H1 (cell line): ENCODE data around the gene LRRC19. TPM values are rescaled to one million over a fixed set of nuclear protein-coding genes. Genes with fewer than 3 reads are reported as not detected.

Experiments used
- CTCF ChIA-PET: fragments of 300-600 bp; sonication (Branson Sonifier 250); formaldehyde crosslinking; loops from one replicate; lab custom pipeline; 2021; ENCODE audit not compliant: partially characterized antibody; lab: Charles Lee
- POLR2A ChIA-PET: fragments of 300-600 bp; sonication (Branson Sonifier 250); formaldehyde crosslinking; loops from one replicate; lab custom pipeline; 2021; ENCODE audit warnings: inconsistent platforms; ENCODE audit not compliant: partially characterized antibody; lab: Charles Lee
- DNase-seq, 2 experiments: peaks; one replicate each; pipeline versions ENCODE4 v3.0.0 to v3.0.0-alpha.2; 2010 to 2022; ENCODE audit warnings: low spot score in 2 of 2, low read depth in 1 of 2, mixed read lengths in 1 of 2
- FAIRE-seq: peaks from 2 replicates; lab custom pipeline; 2011; peaks lifted over from hg19 to GRCh38; lab: Jason Lieb, UNC
- H2AFZ ChIP-seq: 2 replicates; pipeline ENCODE4 v1.8.1; 2012; ENCODE audit warnings: low read length, inconsistent platforms
- H2AK5ac ChIP-seq: 2 replicates; pipeline ENCODE4 v1.6.1; 2013; ENCODE audit warnings: low read depth, low read length
- H2BK120ac ChIP-seq: replicated peaks from 2 replicates; pipeline ENCODE3; 2013; ENCODE audit warnings: low read depth, low read length, inconsistent platforms
- H2BK12ac ChIP-seq: 2 replicates; pipeline ENCODE4 v1.6.1; 2013; ENCODE audit warnings: low read depth, low read length
- H2BK15ac ChIP-seq: 2 replicates; pipeline ENCODE4 v1.6.1; 2013; ENCODE audit warnings: low read length
- H2BK20ac ChIP-seq: 2 replicates; pipeline ENCODE4 v1.6.1; 2013; ENCODE audit warnings: low read length
- H2BK5ac ChIP-seq: 2 replicates; pipeline ENCODE4 v1.6.1; 2013; ENCODE audit warnings: low read depth, low read length
- H3K14ac ChIP-seq: 2 replicates; pipeline ENCODE4 v1.6.1; 2013; ENCODE audit warnings: inconsistent platforms; ENCODE audit not compliant: insufficient read length
- H3K18ac ChIP-seq: 2 replicates; pipeline ENCODE4 v1.6.1; 2013; ENCODE audit warnings: low read length; ENCODE audit errors: extremely low read depth
- H3K23ac ChIP-seq: 2 replicates; pipeline ENCODE4 v1.6.1; 2013; ENCODE audit warnings: inconsistent platforms; ENCODE audit not compliant: insufficient read length
- H3K23me2 ChIP-seq: 2 replicates; pipeline ENCODE4 v1.6.1; 2013; ENCODE audit warnings: low read depth, low read length
- H3K27ac ChIP-seq: 2 replicates; pipeline ENCODE4 v1.6.1; 2011; ENCODE audit warnings: low read depth, low read length, inconsistent platforms
- H3K27me3 ChIP-seq, 4 experiments: replicated peaks in 1 of 4; 1 replicate in 1 of 4; 2 replicates in 3 of 4; pipeline versions ENCODE4 v1.6.1 to v1.8.1; 2011 to 2013; ENCODE audit warnings: low read length in 3 of 4, mild to moderate bottlenecking in 3 of 4, inconsistent platforms in 2 of 4, mixed read lengths in 2 of 4, moderate library complexity in 1 of 4; ENCODE audit not compliant: control insufficient read depth in 3 of 4, insufficient read depth in 3 of 4; ENCODE audit errors: extremely low read depth in 1 of 4
- H3K36me3 ChIP-seq, 4 experiments: 2 replicates each; pipeline versions ENCODE4 v1.6.1 to v1.8.1; 2011 to 2013; ENCODE audit warnings: mild to moderate bottlenecking in 4 of 4, low read length in 3 of 4, moderate library complexity in 2 of 4, control low read depth in 1 of 4, inconsistent platforms in 1 of 4; ENCODE audit not compliant: insufficient read depth in 4 of 4, control insufficient read depth in 2 of 4
- H3K4ac ChIP-seq: replicated peaks from 2 replicates; pipeline ENCODE3; 2013; ENCODE audit warnings: low read length, low read depth, mixed read lengths, inconsistent platforms; ENCODE audit not compliant: insufficient read length
- H3K4me1 ChIP-seq, 4 experiments: replicated peaks in 1 of 4; 1 replicate in 1 of 4; 2 replicates in 3 of 4; pipeline versions ENCODE4 v1.6.1 to v1.8.1; 2011 to 2013; ENCODE audit warnings: low read length in 3 of 4, inconsistent platforms in 2 of 4, mixed read lengths in 1 of 4; ENCODE audit not compliant: insufficient read depth in 4 of 4, control insufficient read depth in 3 of 4
- H3K4me2 ChIP-seq, 2 experiments: 2 replicates each; pipeline versions ENCODE4 v1.6.1 to v1.8.1; 2011 to 2013; ENCODE audit warnings: low read depth in 2 of 2, low read length in 2 of 2, control low read depth in 1 of 2, inconsistent platforms in 1 of 2, mild to moderate bottlenecking in 1 of 2; ENCODE audit not compliant: insufficient read depth in 1 of 2
- H3K4me3 ChIP-seq, 4 experiments: fragments of 200-600, 300-600 bp in 1 of 4; sonication (generic), shearing (Covaris generic), sonication (Bioruptor Twin) in 1 of 4; 2 replicates each; pipeline versions ENCODE4 v1.5.1 to v1.8.1; 2011 to 2016; ENCODE audit warnings: low read length in 4 of 4, low read depth in 3 of 4, control low read depth in 2 of 4, inconsistent platforms in 2 of 4, mild to moderate bottlenecking in 2 of 4, mixed read lengths in 1 of 4, moderate library complexity in 1 of 4; ENCODE audit not compliant: insufficient read depth in 2 of 4; ENCODE audit errors: extremely low read depth in 1 of 4
- H3K56ac ChIP-seq: replicated peaks from 2 replicates; pipeline ENCODE3; 2013; ENCODE audit warnings: low read depth, mild to moderate bottlenecking, mixed read lengths, low read length, inconsistent platforms; ENCODE audit not compliant: insufficient read length
- H3K79me1 ChIP-seq: 2 replicates; pipeline ENCODE4 v1.6.1; 2013; ENCODE audit warnings: low read depth, low read length, control low read depth
- H3K79me2 ChIP-seq, 2 experiments: 2 replicates each; pipeline versions ENCODE4 v1.6.1 to v1.8.1; 2012 to 2013; ENCODE audit warnings: low read length in 2 of 2, mild to moderate bottlenecking in 2 of 2, inconsistent platforms in 1 of 2; ENCODE audit not compliant: insufficient read depth in 2 of 2, control insufficient read depth in 1 of 2
- H3K9ac ChIP-seq, 4 experiments: replicated peaks in 1 of 4; 1 replicate in 1 of 4; 2 replicates in 3 of 4; pipeline versions ENCODE4 v1.6.1 to v1.8.1; 2011 to 2013; ENCODE audit warnings: low read depth in 3 of 4, low read length in 3 of 4, control low read depth in 2 of 4, mild to moderate bottlenecking in 2 of 4, moderate library complexity in 2 of 4, inconsistent platforms in 1 of 4; ENCODE audit errors: extremely low read depth in 1 of 4
- H3K9me3 ChIP-seq, 2 experiments: 2 replicates each; pipeline versions ENCODE4 v1.6.1 to v1.8.1; 2012 to 2013; ENCODE audit warnings: mild to moderate bottlenecking in 2 of 2, moderate library complexity in 2 of 2, control low read depth in 1 of 2, inconsistent platforms in 1 of 2, low read depth in 1 of 2, low read length in 1 of 2, mixed read lengths in 1 of 2; ENCODE audit not compliant: insufficient read depth in 2 of 2
- H4K20me1 ChIP-seq, 2 experiments: replicated peaks in 1 of 2; 2 replicates each; pipeline versions ENCODE3 to v1.8.1; 2011 to 2013; ENCODE audit warnings: inconsistent platforms in 2 of 2, low read length in 2 of 2, mild to moderate bottlenecking in 1 of 2; ENCODE audit not compliant: insufficient read depth in 2 of 2, control insufficient read depth in 1 of 2
- H4K5ac ChIP-seq: 2 replicates; pipeline ENCODE4 v1.6.1; 2013; ENCODE audit warnings: low read length, low read depth, mixed read lengths, inconsistent platforms; ENCODE audit not compliant: insufficient read length
- H4K8ac ChIP-seq: 2 replicates; pipeline ENCODE4 v1.8.0; 2013; ENCODE audit warnings: mild to moderate bottlenecking, moderate library complexity, low read length, inconsistent platforms; ENCODE audit not compliant: insufficient read depth; ENCODE audit errors: extremely low read depth
- H4K91ac ChIP-seq: replicated peaks from 2 replicates; pipeline ENCODE3; 2013; ENCODE audit warnings: low read length, mixed read lengths, inconsistent platforms; ENCODE audit not compliant: insufficient read length
- BRCA1 ChIP-seq: IDR thresholded peaks from 2 replicates; pipeline ENCODE4 v1.6.1; 2012; ENCODE audit warnings: low read depth, low read length, improper control_type of control experiment
- CBX8 ChIP-seq: fragments of 300-800, 300-1000 bp; sonication (generic); IDR thresholded peaks from 2 replicates; pipeline ENCODE4 v1.7.1; 2016; ENCODE audit warnings: low read depth, low read length, borderline replicate concordance
- CEBPB ChIP-seq: IDR thresholded peaks from 2 replicates; pipeline ENCODE4 v1.6.1; 2012; ENCODE audit warnings: low read depth, low read length
- CHD2 ChIP-seq: IDR thresholded peaks from 2 replicates; pipeline ENCODE4 v1.6.1; 2012; ENCODE audit warnings: low read length, improper control_type of control experiment
- EGR1 ChIP-seq: IDR thresholded peaks from 2 replicates; pipeline ENCODE4 v1.6.1; 2011; ENCODE audit warnings: low read depth, low read length, borderline replicate concordance
- HDAC6 ChIP-seq: IDR thresholded peaks from one replicate; pipeline ENCODE4 v1.7.1; 2012; ENCODE audit warnings: low read depth, mild to moderate bottlenecking, inconsistent platforms, low read length, moderate library complexity
- JUN ChIP-seq: IDR thresholded peaks from 2 replicates; pipeline ENCODE4 v1.6.1; 2011; ENCODE audit warnings: low read depth, mild to moderate bottlenecking, improper control_type of control experiment, low read length
- JUND ChIP-seq: IDR thresholded peaks from 2 replicates; pipeline ENCODE4 v1.6.1; 2011; ENCODE audit warnings: mild to moderate bottlenecking, improper control_type of control experiment, low read length
- KDM5A ChIP-seq: fragments of 200-600 bp; IDR thresholded peaks from 2 replicates; pipeline ENCODE4 v1.7.1; 2012; ENCODE audit warnings: mild to moderate bottlenecking, low read length, inconsistent platforms, mixed read lengths
- POLR2AphosphoS5 ChIP-seq: IDR thresholded peaks from 2 replicates; pipeline ENCODE4 v1.6.1; 2011; ENCODE audit warnings: low read depth, low read length
- RAD21 ChIP-seq, 2 experiments: IDR thresholded peaks in 1 of 2; conservative IDR thresholded peaks in 1 of 2; 2 replicates each; pipeline ENCODE4 v1.6.1; 2011; ENCODE audit warnings: low read depth in 2 of 2, low read length in 2 of 2, improper control_type of control experiment in 1 of 2, inconsistent platforms in 1 of 2, mild to moderate bottlenecking in 1 of 2, moderate library complexity in 1 of 2
- RBBP5 ChIP-seq: IDR thresholded peaks from 2 replicates; pipeline ENCODE4 v1.7.1; 2012; ENCODE audit warnings: low read depth, mild to moderate bottlenecking, inconsistent platforms, low read length, moderate library complexity, borderline replicate concordance
- SIX5 ChIP-seq: IDR thresholded peaks from 2 replicates; pipeline ENCODE4 v1.6.1; 2011; ENCODE audit warnings: mild to moderate bottlenecking, low read depth, low read length
- SRF ChIP-seq: IDR thresholded peaks from 2 replicates; pipeline ENCODE4 v1.6.1; 2011; ENCODE audit warnings: mild to moderate bottlenecking, low read depth, low read length, moderate library complexity
- TCF12 ChIP-seq: IDR thresholded peaks from 2 replicates; pipeline ENCODE4 v1.6.1; 2011; ENCODE audit warnings: low read depth, mild to moderate bottlenecking, low read length
- WGBS, 2 experiments: shearing (Covaris generic) in 1 of 2; methylation state at CpG; one replicate each; pipeline versions ENCODE4 v1.1.6 to v1.1.7; 2013 to 2015; ENCODE audit warnings: low lambda C conversion rate in 2 of 2, mixed read lengths in 2 of 2, inconsistent platforms in 1 of 2, low coverage in 1 of 2, missing lambda C conversion rate in 1 of 2; ENCODE audit not compliant: insufficient replicate concordance in 2 of 2, insufficient coverage in 1 of 2, insufficient read length in 1 of 2; ENCODE audit errors: extremely low coverage in 1 of 2, missing lambda C conversion rate in 1 of 2; 5-methylcytosine and 5-hydroxymethylcytosine counted together
- polyA plus RNA-seq, 7 experiments: library from polyadenylated mRNA; depleted of rRNA in 3 of 7; stranded (reverse) in 5 of 7; unstranded in 2 of 7; fragments of >200 nt in 5 of 7; fragments of 200-250 nt in 2 of 7; gene quantifications; 1 replicate in 5 of 7; 2 replicates in 1 of 7; 4 replicates in 1 of 7; pipeline versions ENCODE4 v1.2.1 to v1.2.3, GENCODE V29; 2011 to 2013; ENCODE audit warnings: missing spikeins in 2 of 7, mixed read lengths in 2 of 7
- total RNA-seq: library from RNA; stranded (reverse); fragmentation: NEBNext Ultra II Directional; extraction: Animal tissue kit (Norgen Biotek cat#: 25700); gene quantifications from 2 replicates; pipeline ENCODE4 v1.2.1, GENCODE V29; 2021

Gene LRRC19
- total and polyA plus RNA-seq, 2 of the 8 experiments (the other 6 are each of a cell fraction or from before 2014, with no cell fraction given) = not detected

DNA sequence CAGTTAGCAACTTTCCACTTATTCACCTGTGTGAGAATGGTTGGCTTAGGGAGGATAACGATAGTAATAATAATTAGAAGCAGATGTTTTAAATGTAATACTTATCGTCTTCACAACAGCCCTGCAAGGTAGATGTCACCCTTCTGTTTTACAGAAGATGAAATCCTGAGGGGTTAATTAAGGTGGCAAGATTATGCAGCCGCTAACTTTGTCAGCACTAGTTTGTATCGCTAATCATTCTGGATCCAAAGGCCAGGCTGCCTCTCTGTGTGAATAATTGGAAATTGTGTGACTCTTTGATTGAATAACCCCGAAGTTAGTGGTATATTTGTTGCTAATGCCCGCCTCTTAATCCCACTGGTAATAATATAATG, 48.6 kb downstream of the LRRC19 start:
- no peak overlapping the region for H4K8ac ChIP-seq
- no peak for TF ChIP-seq CBX8
- no peak for TF ChIP-seq JUND
- TF ChIP-seq TCF12 = no peak
- TF ChIP-seq EGR1 = no peak
- no peak for TF ChIP-seq RBBP5
- TF ChIP-seq HDAC6 = no peak
- no peak for TF ChIP-seq CEBPB
- no peak for TF ChIP-seq SRF
- no peak for TF ChIP-seq BRCA1
- TF ChIP-seq POLR2AphosphoS5 = no peak
- no peak for TF ChIP-seq KDM5A
- TF ChIP-seq CHD2 = no peak
- TF ChIP-seq RAD21 (IDR thresholded peaks at IDR 0.05 in 1 of 2, conservative IDR thresholded peaks at IDR 0.05 in 1 of 2; ENCODE audit: low read depth in 2 of 2, low read length in 2 of 2) = no peak
- no peak for TF ChIP-seq JUN
- no peak for TF ChIP-seq SIX5

More for the DNA sequence above, 48.6 kb downstream of the LRRC19 start:
- Histone ChIP-seq H3K79me2 (peaks cover 0 to 5% of the 10 kb centered on the region in 2 experiments; a peak in 2 of 4 replicates), H4K5ac (no peak overlapping the region), H4K20me1 (no peaks in the 10 kb centered on the region), H3K56ac (peak overlapping the region; percentile 38), H2AFZ (peak overlapping the region; percentile 45), H4K91ac (no peak overlapping the region), H3K23me2 (peaks cover 3% of the 10 kb centered on the region; the same call in 1 of the 2 replicates), H3K4me3 (peak overlapping the region; percentile 61 to 89 (median 76)), H3K9ac (peak overlapping the region; percentile 56 to 84 (median 77)), H2AK5ac (no peak overlapping the region), H2BK15ac (no peak overlapping the region), H2BK5ac (no peak overlapping the region), H3K4me2 (peak overlapping the region; percentile 82 to 92), H3K79me1 (no peaks in the 10 kb centered on the region; the same call in 1 of the 2 replicates), H3K4me1 (peaks cover 0 to 6% (median 2%) of the 10 kb centered on the region in 4 experiments; a peak in 4 of 7 replicates), H2BK20ac (no peak overlapping the region), H3K23ac (no peak overlapping the region), H3K18ac (no peak overlapping the region; the same call in 1 of the 2 replicates), H2BK120ac (no peak overlapping the region), H3K4ac (no peak overlapping the region), H2BK12ac (no peak overlapping the region), H3K27me3 (no peaks in the 10 kb centered on the region), H3K9me3 (no peaks in the 10 kb centered on the region), H3K14ac (no peak overlapping the region), H3K36me3 (0 out of 8 replicates have a peak, but pooled peaks cover 0 to 2% (median 0%) of the 10 kb centered on the region in 4 experiments), H3K27ac (peak overlapping the region; percentile 73)
- DNase-seq (no peak), FAIRE-seq (no peak)
- 29% methylated on average over 6 of the region's 6 CpGs; no CpG with 5 or more reads in 1 of the 2 experiments for WGBS, 2 experiments
- CTCF ChIA-PET = interaction anchor here (1.2 kb wide), 1 partner anchor 17 kb away, joined by 3 read pairs; no protein-coding TSS in a partner anchor
- POLR2A ChIA-PET = interaction anchor here (1.0 to 3.2 kb wide), 5 partner anchors 8 to 64 kb away, joined by 3 to 21 read pairs (median 13); partner anchors contain the start of genes CAAP1 and PLAA
